Measurements from ENCODE around the gene ABCC6.

- TF ChIP-seq CTCF (IDR thresholded peaks at IDR 0.05) (no peak), POLR2A (IDR thresholded peaks at IDR 0.05) (no peak)
Measured at GRCh38 chr16:16143931-16144330, 79.4 kb downstream of the ABCC6 start.
